BE2C (cell line): ENCODE data around the gene GAS7.

Experiments used
- DNase-seq: peaks from one replicate; pipeline ENCODE4 v3.0.0-alpha.2; 2020
- H3K27me3 ChIP-seq: fragments of 250-450 bp; sonication (Bioruptor Pico); 2 replicates; pipeline ENCODE4 v1.5.1; 2020; ENCODE audit warnings: mild to moderate bottlenecking
- H3K36me3 ChIP-seq: fragments of 250-450 bp; sonication (Bioruptor Pico); 2 replicates; pipeline ENCODE4 v1.5.1; 2020; ENCODE audit warnings: mild to moderate bottlenecking
- H3K4me1 ChIP-seq: fragments of 250-450 bp; sonication (Bioruptor Pico); 2 replicates; pipeline ENCODE4 v1.5.1; 2020
- H3K4me3 ChIP-seq: 2 replicates; pipeline ENCODE4 v1.5.1; 2011; ENCODE audit warnings: low read depth, low read length
- H3K9me3 ChIP-seq: fragments of 250-450 bp; sonication (Bioruptor Pico); 2 replicates; pipeline ENCODE4 v1.5.1; 2020
- CTCF ChIP-seq: IDR thresholded peaks from 2 replicates; pipeline ENCODE4 v1.5.1; 2012; ENCODE audit warnings: mild to moderate bottlenecking, low read depth, low read length

The GAS7 gene

GRCh38 chr17:10053782-10054540, 144.4 kb downstream of the GAS7 start:
- no peak for DNase-seq
- Histone ChIP-seq H3K4me1 (no peaks in the 10 kb centered on the region), H3K9me3 (no peaks in the 10 kb centered on the region), H3K27me3 (no peaks in the 10 kb centered on the region), H3K4me3 (no peak overlapping the region), H3K36me3 (no peaks in the 10 kb centered on the region)
- TF ChIP-seq CTCF, result no peak

DNA sequence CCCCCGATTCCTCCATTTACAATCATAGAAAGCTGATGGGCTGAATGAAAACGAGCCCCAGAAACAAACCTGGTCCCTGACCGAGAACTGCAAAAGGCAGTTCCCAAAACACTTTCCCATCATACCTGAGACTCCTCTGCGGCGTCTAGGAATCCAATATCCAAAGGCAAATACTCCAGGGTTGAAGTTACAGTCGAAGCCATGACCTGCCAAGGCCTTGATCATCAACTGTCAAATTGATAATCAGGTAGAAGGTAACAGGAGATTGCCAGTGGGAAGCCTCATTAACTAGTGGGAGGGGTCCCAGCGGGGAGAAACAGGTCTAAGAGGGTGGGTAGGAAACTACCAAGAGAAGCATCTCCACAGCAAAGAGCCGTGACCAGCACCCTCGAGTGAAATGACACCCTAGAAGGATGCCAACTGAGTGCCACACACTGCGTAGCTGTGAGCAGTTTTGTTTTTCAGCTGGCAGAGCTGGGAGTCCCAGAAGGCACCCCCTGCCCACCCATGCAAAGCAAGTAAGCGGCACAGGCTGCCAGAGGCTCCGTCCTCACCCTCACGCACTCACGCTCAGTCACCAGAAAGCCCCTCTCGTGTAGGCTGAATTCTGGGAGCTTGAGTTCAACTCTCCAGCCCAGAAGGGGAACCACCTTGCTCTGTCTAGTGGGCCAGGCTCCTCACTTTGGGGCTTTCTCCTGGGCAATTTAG, 146.1 kb downstream of the GAS7 start:
- Histone ChIP-seq H3K4me3 (no peak overlapping the region), H3K4me1 (no peaks in the 10 kb centered on the region), H3K9me3 (no peaks in the 10 kb centered on the region), H3K27me3 (no peaks in the 10 kb centered on the region), H3K36me3 (no peaks in the 10 kb centered on the region)
- TF ChIP-seq CTCF, result no peak
- no peak for DNase-seq

DNA sequence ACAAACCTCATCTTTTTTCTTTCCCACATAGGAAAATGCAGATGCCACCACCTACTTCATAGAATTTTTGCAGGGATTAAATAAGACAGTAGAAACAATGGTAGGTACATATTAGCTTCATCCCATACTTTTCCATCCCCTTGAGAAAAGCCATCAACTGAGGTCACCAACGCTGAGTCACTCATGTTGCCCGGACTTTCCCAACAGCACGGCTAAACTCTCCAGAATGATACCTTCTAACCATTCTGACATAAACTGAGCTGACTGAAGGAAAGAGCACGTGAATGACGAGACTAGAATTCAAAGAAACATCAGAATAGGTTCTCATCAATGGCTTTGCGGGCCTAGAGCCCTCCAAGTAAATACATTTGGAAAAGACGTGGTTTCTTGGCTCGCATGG, 147.3 kb downstream of the GAS7 start:
- no peaks in the 10 kb centered on the region for H3K4me1 ChIP-seq
- H3K4me3 ChIP-seq, result no peak overlapping the region
- H3K27me3 ChIP-seq, result no peaks in the 10 kb centered on the region
- no peaks in the 10 kb centered on the region for H3K36me3 ChIP-seq
- TF ChIP-seq CTCF, result no peak
- H3K9me3 ChIP-seq, result no peaks in the 10 kb centered on the region
- DNase-seq, result no peak

DNA sequence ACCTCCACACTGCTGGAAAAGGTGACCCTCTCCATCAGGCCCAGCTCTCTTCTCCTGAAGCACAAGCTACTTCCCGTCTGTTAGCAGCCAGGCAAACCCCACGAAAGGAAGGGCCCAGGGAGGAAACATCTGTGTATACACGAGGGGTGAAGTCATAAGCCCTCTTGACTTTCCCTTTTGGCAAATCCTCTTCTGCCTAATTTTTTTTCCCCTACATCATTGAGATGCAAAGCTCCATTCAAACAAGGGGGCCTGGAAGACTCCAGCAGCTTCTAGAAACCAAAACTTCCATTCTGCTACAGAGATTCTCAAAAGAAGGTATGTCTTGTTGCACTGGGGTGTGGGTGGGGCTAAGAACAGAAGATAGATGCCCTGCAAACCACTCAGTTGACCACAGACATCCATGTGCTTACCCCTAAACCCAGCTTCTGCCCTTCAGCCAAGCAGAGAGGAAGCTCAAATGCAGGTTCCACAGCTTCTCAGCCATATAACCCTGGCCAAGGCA, 147.8 kb downstream of the GAS7 start:
- Histone ChIP-seq H3K27me3 (no peaks in the 10 kb centered on the region), H3K4me3 (no peak overlapping the region), H3K9me3 (no peaks in the 10 kb centered on the region), H3K4me1 (no peaks in the 10 kb centered on the region), H3K36me3 (no peaks in the 10 kb centered on the region)
- no peak for TF ChIP-seq CTCF
- no peak for DNase-seq

DNA sequence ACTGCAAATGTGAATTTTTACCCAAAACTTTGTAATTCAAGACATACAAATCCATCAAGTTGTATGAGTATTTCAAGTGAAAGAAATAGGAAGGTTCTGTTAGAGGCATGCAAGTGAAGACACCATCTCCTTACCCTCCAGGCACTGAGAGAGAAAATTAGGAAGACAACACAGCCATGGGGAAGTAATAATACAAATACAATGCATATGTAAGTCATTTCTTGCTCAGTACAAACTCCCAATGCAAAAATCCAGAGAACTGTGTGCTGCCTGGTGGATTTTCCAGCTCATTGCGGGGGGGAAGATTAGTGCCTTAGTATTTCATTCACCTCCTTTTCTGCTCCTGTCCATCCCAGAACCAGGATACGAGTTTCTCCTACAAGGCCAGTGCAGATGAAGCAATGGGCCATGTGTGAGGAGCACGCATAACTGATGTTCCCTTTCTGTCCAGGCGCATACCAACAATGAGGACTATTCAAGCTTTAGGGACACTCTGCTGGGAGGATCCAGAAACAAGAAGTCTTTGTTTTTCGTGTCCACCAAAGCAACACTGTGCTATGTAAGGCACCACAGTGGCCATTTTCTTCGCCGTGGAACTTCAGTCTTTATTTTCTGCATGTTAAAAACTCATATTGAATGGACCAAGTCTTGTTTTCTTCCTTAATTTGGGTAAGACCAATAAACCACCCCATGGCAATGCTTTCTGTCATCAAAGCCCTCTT, 149.6 kb downstream of the GAS7 start:
- no peaks in the 10 kb centered on the region for H3K4me1 ChIP-seq
- H3K4me3 ChIP-seq, result no peak overlapping the region
- no peak for TF ChIP-seq CTCF
- H3K27me3 ChIP-seq, result no peaks in the 10 kb centered on the region
- no peaks in the 10 kb centered on the region for H3K9me3 ChIP-seq
- H3K36me3 ChIP-seq, result no peaks in the 10 kb centered on the region
- DNase-seq, result no peak
